CD4-positive, alpha-beta T cell treated with Interleukin-4 for 1 hour (primary cell): ENCODE data around the gene FSIP2.
A peak's percentile ranks its signal among the peaks of the same experiment; 100 is the strongest.

ENCODE experiments used
- DNase-seq, 2 donors: peaks; one replicate each; pipeline ENCODE4 v3.0.0-alpha.2; 2020 to 2022

The FSIP2 gene

GRCh38 chr2:185738679-185739472 is at the start of gene FSIP2:
FSIP2 (plus strand) TSS chr2:185738804; CDS start chr2:185738895, 91 bp downstream.
- peak; percentile 1 to 21 for DNase-seq

- DNase-seq, result no peak
Observed at GRCh38 chr2:185689906-185690539, 48.6 kb upstream of the FSIP2 start.

GRCh38 chr2:185695711-185696235 is 42.8 kb upstream of the FSIP2 start:
- no peak for DNase-seq

GRCh38 chr2:185700883-185701282 is 37.7 kb upstream of the FSIP2 start:
- no peak for DNase-seq

GRCh38 chr2:185734658-185735057 is 3.9 kb upstream of the FSIP2 start:
- no peak for DNase-seq

- no peak for DNase-seq
Observed at GRCh38 chr2:185736210-185736609, 2.4 kb upstream of the FSIP2 start.

GRCh38 chr2:185745864-185746859 is 7.6 kb downstream of the FSIP2 start:
- DNase-seq, result no peak

GRCh38 chr2:185757356-185757755 is 18.8 kb downstream of the FSIP2 start:
- no peak for DNase-seq

- no peak for DNase-seq
Observed at GRCh38 chr2:185771396-185771795, 32.8 kb downstream of the FSIP2 start.

GRCh38 chr2:185780890-185781289 is 42.3 kb downstream of the FSIP2 start:
- DNase-seq, result no peak

- no peak for DNase-seq
Observed at GRCh38 chr2:185782223-185782769, 43.7 kb downstream of the FSIP2 start.

GRCh38 chr2:185785156-185785555 is 46.6 kb downstream of the FSIP2 start:
- no peak for DNase-seq

GRCh38 chr2:185785851-185786473 is 47.4 kb downstream of the FSIP2 start:
- no peak for DNase-seq

GRCh38 chr2:185787227-185788145 is 48.9 kb downstream of the FSIP2 start:
- DNase-seq, result no peak

- DNase-seq, result no peak
Observed at GRCh38 chr2:185790361-185790760, 51.8 kb downstream of the FSIP2 start.

- DNase-seq, result no peak
Observed at GRCh38 chr2:185793532-185794345, 55.1 kb downstream of the FSIP2 start.

GRCh38 chr2:185796758-185797157 is 58.2 kb downstream of the FSIP2 start:
- DNase-seq, result no peak

GRCh38 chr2:185802926-185803325 is 64.3 kb downstream of the FSIP2 start:
- DNase-seq, result no peak

- DNase-seq, result no peak
Observed at GRCh38 chr2:185806783-185807182, 68.2 kb downstream of the FSIP2 start.

GRCh38 chr2:185807351-185807750 is 68.7 kb downstream of the FSIP2 start:
- no peak for DNase-seq
